KMS-11 (cell line): ENCODE data around the gene GOLGA6A.

Experiments
- H2AFZ ChIP-seq: fragments of 200-600 bp; sonication (generic); 2 replicates; pipeline ENCODE4 v1.6.1; 2016; ENCODE audit warnings: antibody characterized with exemption, mixed run types, low read depth
- H3K27ac ChIP-seq: fragments of 200-600 bp; sonication (generic); 2 replicates; pipeline ENCODE4 v1.6.1; 2016; ENCODE audit warnings: mild to moderate bottlenecking, mixed run types
- H3K27me3 ChIP-seq: fragments of 200-600 bp; sonication (generic); 2 replicates; pipeline ENCODE4 v1.6.1; 2017; ENCODE audit warnings: mild to moderate bottlenecking, low read depth, mixed run types, moderate library complexity; ENCODE audit not compliant: insufficient read depth
- H3K36me3 ChIP-seq: fragments of 200-600 bp; sonication (generic); 2 replicates; pipeline ENCODE4 v1.6.1; 2017; ENCODE audit warnings: mild to moderate bottlenecking, mixed run types; ENCODE audit not compliant: insufficient read depth
- H3K4me1 ChIP-seq: fragments of 200-600 bp; sonication (generic); 2 replicates; pipeline ENCODE4 v1.6.1; 2016; ENCODE audit warnings: mild to moderate bottlenecking, low read depth, mixed run types; ENCODE audit not compliant: poor library complexity, severe bottlenecking
- H3K4me2 ChIP-seq: fragments of 200-600 bp; sonication (generic); 2 replicates; pipeline ENCODE4 v1.7.0; 2016; ENCODE audit warnings: mild to moderate bottlenecking, mixed run types
- H3K4me3 ChIP-seq: fragments of 200-600 bp; sonication (generic); IDR thresholded peaks from 2 replicates; pipeline ENCODE4 v1.6.1; 2017; ENCODE audit warnings: low read depth, low read length, mixed read lengths; ENCODE audit not compliant: insufficient read depth
- H3K79me2 ChIP-seq: fragments of 200-600 bp; sonication (generic); 2 replicates; pipeline ENCODE4 v1.6.1; 2016; ENCODE audit warnings: low read depth, mixed run types; ENCODE audit not compliant: insufficient read depth
- H3K9ac ChIP-seq: fragments of 200-600 bp; sonication (generic); 2 replicates; pipeline ENCODE4 v1.6.1; 2016; ENCODE audit warnings: mild to moderate bottlenecking, mixed run types
- H4K20me1 ChIP-seq: fragments of 200-600 bp; sonication (generic); 2 replicates; pipeline ENCODE4 v1.6.1; 2016; ENCODE audit warnings: mild to moderate bottlenecking, mixed run types; ENCODE audit not compliant: insufficient read depth
- CTCF ChIP-seq: fragments of 200-600 bp; sonication (generic); conservative IDR thresholded peaks from 2 replicates; pipeline ENCODE4 v1.6.1; 2017; ENCODE audit warnings: low read depth, mild to moderate bottlenecking, antibody characterized with exemption, low read length, moderate library complexity, mixed read lengths

The GOLGA6A gene

GRCh38 chr15:74022706-74023470 is 59.5 kb downstream of the GOLGA6A start:
- no peaks in the 10 kb centered on the region for H3K27me3 ChIP-seq
- no peak overlapping the region for H3K4me3 ChIP-seq
- TF ChIP-seq CTCF, result no peak
- no peak overlapping the region for H3K4me2 ChIP-seq
- H2AFZ ChIP-seq, result no peak overlapping the region
- no peaks in the 10 kb centered on the region for H3K36me3 ChIP-seq
- no peaks in the 10 kb centered on the region for H4K20me1 ChIP-seq
- H3K27ac ChIP-seq, result no peak overlapping the region
- H3K79me2 ChIP-seq, result no peaks in the 10 kb centered on the region
- H3K9ac ChIP-seq, result no peak overlapping the region
- no peaks in the 10 kb centered on the region for H3K4me1 ChIP-seq
